Stimulated activated CD4-positive, alpha-beta T cell treated with anti-CD3 and anti-CD28 coated beads, Interleukin-12 subunit alpha, Interleukin-12 subunit beta, amount 100 ng/mL, for 4 hours (primary cell): ENCODE data around the gene UBB.

Source experiments
- DNase-seq: peaks from one replicate; pipeline ENCODE4 v3.0.0-alpha.2; 2020

The UBB gene

GRCh38 chr17:16380640-16381495 is at the start of gene UBB:
Gene UBB (plus strand): TSS chr17:16381091. CDS start chr17:16381908, 817 bp downstream.
- DNase-seq, result peak; percentile 89

DNA sequence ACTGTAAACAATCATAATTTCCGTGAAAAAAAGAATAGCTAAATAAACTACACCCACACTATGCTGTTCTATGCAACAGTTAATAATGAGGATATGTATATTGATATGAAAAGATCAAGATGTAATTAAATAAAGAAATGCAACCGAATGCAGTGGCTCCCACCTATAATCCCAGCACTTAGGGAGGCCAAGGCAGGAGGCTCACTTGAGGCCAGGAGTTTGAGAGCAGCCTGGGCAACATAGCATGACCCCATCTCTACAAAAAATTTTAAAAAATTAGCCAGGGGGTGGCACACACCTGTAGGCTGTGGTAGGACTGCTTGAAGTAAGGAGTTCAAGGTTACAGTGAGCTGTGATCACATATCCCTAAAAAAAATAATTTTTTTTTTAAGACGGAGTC is 42.5 kb upstream of the UBB start:
- no peak for DNase-seq

DNA sequence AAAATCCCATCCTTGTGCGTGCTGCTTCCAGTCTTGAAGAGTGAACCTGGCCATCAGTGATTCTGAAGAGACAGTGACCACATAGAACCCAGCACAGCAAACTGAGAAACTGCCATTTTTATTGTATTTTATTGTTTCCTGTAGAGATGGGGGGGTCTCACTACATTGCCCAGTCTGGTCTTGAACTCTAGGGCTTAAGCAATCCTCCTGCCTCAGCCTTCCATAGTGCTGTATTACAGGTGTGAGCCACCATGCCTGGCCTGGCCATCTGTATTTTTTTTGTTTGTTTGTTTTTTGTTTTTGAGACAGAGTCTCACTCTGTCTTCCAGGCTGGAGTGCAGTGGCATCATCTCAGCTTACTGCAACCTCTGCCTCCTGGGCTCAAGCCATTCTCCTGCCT is 41.5 kb upstream of the UBB start:
- no peak for DNase-seq

- no peak for DNase-seq
These were observed 40.9 kb upstream of the UBB start for GRCh38 chr17:16339959-16340358.

GRCh38 chr17:16342979-16343378 is 37.9 kb upstream of the UBB start:
- DNase-seq, result no peak

DNA sequence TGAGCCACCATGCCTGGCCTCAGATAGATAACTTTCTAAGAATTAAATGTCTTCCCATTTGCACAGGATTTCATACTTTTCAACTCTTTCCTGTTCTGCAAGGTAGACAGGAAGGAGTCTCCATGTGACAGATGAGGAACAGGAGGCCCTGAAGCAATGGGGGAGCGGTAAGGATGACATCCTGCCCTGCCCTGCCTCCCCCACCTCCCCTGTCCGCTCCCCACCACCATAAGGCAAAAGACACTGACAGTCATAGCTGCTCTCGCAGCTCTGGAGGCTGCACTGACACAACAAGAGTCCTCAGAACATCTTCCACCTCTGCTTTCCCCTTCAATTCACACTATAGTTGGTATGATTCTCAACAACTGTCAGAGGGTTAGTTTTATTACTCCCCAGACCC is 37.3 kb upstream of the UBB start:
- DNase-seq, result no peak

DNA sequence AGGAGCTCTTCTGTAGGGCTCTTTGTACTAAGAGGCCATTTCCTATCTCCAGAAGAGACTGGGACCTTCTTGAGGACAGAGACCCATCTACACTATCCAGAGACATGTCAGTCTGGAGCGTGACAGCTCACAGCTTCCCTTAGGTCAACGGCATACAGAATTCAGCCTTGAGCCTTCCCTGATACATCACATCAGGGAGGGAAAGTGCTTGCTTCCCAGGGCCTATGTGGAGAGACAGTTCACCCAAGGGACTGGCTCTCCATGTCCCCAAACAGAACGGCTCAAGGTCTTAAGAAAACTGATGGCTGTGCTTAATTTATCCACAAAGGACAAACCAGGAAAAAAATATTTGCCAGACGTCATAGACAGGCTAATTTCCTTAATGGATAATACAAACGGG is 35.3 kb upstream of the UBB start:
- DNase-seq, result no peak

DNA sequence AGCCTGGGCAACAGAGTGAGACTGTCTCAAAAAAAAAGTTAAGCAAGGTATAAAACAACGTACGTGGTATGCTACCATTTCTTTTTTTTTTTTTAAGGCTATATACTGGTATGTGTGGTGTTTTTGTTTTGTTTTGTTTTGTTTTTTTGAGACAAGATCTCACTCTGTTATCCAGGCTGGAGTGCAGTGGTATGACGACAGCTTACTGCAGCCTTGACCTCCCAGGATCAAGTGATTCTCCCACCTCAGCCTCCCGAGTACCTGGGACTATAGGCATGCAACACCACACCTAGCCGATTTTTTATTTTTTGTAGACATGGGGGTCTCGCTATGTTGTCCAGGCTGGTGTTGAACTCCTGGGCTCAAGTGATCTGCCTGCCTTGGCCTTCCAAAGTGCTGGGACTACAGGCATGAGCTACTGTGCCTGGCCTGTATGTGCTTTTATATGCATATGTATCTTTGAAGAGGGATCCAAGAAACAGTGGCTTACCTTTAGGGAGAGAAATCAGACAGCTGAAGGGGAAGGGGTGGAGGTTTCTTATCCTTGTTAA is 34.1 kb upstream of the UBB start:
- DNase-seq, result no peak

- no peak for DNase-seq
These were observed 32.3 kb upstream of the UBB start for GRCh38 chr17:16348586-16348985.

DNA sequence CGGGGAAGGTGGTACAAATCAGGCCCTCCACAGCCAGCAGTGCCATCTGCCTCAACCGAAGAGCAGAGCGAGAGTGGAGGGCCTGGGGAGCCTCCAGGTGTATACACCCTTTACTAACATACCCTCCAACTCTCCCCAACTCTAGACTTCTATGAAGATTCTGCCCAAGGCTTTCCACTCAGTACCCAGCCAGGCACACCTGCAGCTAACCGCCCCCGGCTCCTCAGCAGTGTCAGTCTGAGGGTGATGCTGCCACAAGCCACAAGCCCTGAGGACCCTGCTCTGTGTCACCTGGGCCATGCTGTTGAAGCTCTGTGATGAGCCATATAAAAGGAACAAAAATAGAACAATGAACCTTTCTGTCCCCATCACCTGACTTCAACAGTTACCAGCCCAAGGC is 31.5 kb upstream of the UBB start:
- no peak for DNase-seq

- DNase-seq, result no peak
These were observed 29.1 kb upstream of the UBB start for GRCh38 chr17:16351831-16352230.

- peak; percentile 28 for DNase-seq
These were observed 28.6 kb upstream of the UBB start for GRCh38 chr17:16352303-16352666.

DNA sequence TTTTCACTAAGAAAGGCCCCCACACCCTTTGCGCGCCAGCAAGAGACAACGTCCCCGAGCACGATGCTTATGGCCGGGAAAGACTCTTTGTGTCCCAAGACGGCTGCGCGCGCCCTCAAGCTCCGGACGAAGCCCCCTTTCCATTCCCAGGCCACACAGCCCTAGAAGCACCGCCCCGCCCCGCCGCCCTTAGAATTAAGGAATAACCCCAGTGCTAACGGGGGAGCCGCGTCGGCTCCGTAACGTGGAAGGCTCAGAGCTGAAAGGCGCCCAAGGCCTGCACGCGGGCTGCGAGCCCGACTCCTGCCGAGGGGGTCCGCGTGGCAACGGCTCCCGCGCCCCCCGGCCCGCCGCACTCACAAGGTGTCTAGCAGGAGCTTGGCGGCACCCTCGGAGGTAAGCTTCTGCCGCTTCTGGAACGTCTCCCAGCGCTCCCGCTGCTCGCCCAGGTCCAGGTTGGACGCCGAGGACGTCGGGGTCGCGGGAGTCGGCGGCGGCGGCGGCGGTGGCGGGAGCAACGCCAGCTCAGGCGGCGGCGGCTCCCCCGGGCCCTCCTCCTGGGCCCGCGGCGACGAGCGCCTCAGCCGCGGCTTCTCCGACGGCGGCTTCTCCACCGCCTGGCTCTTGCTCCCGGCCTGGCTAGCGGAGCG is 28.1 kb upstream of the UBB start:
- DNase-seq, result peak; percentile 47

- peak; percentile 68 for DNase-seq
These were observed 27.3 kb upstream of the UBB start, which contains the start of gene CENPV for GRCh38 chr17:16353317-16354174. Gene CENPV (minus strand): TSS chr17:16353469. CDS start chr17:16353436, 33 bp downstream.

DNA sequence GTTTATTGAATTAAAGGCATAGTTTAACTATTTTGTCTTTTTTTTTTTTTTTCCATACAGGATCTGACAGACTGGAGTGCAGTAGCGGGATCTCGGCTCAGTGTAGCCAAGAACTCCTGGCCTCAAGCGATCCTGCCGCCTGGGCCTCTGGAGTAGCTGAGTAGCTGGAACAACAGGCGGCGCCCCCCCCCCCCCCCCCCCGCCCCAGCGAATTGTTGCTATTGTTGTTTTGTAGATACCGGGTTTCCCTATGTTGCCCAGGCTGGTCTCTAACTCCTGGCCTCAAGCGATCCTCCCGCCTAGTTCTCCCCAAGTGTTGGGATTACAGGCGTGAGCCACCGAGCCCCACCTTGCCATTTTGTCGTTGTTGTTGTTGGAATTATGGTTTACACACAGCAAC is 26.3 kb upstream of the UBB start:
- no peak for DNase-seq

DNA sequence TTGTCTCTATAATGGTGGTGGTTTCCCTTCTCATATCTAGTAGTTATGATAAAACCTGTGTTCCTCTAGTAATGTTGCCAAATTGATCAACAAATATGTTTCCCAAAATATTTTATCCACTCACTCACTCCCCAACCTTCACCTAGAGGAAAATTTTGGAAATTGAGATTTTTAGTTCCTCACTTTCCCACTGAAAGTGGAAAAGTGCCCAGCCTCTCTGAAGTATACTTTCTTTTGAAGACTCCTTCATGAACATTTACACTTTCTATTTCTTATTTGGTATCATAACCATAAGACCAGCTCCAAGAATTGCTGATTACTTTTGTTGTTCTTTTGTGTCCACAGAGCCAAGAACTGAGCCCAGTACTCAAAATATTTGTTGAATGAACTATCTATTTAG is 22.5 kb upstream of the UBB start:
- DNase-seq, result no peak

DNA sequence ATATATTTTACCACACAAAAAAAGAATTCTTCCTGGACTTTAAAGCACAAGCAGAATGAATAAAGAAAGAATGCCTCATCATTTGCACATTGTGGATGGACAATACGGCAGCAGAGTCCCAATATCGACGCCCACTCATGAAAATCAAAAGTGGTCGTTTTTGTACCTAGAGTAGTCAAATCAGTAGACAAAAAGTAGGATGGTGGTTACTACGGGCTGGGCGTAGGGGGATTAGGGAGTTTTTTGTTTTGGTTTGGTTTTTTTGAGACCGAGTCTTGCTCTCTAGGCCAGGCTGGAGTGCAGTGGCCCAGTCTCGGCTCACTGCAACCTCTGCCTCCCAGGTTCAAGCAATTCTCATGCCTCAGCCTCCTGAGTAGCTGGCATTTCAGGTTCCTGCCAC is 19.0 kb upstream of the UBB start:
- DNase-seq, result no peak

GRCh38 chr17:16363749-16364536 is 16.9 kb upstream of the UBB start:
- DNase-seq, result peak; percentile 71

DNA sequence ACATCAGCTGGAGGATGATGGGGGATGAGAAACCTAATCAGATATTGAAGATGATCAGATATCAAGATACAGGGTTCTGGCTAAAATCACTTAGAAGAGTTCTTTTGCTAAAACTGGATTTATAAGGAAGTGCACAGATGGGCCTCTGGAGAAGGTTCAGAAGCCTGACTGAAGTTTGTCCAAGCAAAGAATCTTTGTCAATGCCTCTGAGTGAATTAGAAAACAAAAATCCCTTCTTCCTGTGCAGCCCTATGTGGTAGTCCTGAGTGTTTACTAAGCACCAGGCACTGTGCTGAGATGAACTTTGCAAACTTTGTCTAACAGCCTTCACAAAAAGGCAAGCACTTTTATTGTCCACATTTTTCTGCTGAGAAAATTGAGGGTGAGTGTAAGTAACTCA is 16.3 kb upstream of the UBB start:
- DNase-seq, result no peak

DNA sequence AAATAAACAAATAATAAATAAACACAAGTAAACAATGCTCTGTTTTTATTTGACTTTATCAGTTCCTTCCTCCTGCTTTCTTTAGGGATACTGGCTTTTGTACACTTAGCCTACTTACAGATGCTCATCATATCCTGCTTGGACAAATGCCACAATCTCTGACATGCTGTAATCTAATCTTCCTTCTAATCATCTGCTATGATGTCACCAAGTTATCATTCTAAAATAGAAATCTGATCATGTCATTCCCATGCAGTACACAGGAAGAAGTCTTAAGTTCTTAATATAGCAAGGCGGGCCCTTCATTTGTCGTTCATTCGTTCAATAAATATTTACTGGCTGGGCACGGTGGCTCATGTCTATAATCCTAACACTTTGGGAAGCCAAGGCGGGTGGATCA is 9.1 kb upstream of the UBB start:
- no peak for DNase-seq

DNA sequence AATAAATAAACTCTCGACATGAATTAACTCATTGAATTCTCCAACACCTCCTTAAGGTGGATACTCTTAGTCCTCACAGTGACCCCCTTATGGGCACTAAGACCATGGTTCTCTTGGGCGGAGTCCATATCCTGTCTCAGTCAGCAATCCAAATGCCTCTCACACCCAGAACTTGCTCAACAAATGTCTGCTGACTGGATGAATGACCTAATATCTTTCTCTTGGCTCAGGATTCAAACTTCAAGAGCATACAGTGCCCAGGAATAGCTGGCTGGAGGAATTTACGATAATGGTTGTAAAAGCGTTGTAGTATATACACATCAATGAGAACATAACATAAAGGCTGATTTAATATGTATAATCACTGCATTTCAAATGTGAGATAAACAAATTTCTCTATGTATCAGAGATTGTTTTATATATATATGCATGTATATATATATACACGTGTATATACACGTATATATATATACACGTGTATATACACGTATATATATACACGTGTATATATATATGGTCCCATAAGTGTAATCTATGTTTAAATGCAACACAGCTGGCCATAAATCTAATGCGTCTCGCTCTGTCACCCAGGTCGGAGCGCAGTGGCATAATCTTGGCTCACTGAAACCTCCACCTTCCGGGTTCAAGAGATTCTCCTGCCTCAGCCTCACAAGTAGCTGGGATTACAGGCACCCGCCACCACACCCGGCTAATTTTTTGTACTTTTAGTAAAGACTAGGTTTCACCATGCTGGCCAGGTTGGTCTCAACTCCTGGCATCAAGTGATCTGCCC is 6.5 kb upstream of the UBB start:
- DNase-seq, result no peak

DNA sequence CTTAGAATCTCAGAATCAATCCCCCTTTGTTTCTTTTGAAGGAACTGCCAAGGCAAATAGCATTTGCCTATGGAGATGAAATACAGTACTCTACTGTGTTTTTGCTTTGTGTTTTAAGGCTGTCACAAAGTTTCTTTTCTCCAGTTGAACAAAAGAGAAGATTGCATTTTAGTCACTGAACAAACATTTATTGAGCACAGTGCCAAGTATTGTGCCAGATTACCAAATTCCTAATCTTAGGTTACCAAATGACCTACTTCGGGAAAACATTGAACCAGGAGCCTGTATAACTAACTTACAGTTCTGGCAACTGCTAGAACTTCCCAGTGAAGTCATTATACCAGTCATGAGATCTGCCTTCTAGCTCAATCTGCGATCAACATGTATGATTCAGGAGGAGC is 3.0 kb upstream of the UBB start:
- DNase-seq, result no peak
